Lung (tissue), 16 donors: Measurements from ENCODE around the gene COL4A4. TPM values are rescaled to one million over a fixed set of nuclear protein-coding genes. Genes with fewer than 3 reads are reported as not detected.

Experiments
- ATAC-seq: fragments of 200-7000 bp; cut with Tn5 transposase; one replicate; pipeline ENCODE4 v1.9.1; 2020; ENCODE audit warnings: moderate number of reproducible peaks; ENCODE audit not compliant: insufficient read depth, low FRiP score
- DNase-seq, 3 donors: peaks; one replicate each; pipeline ENCODE4 v3.0.0-alpha.2; 2013 to 2017
- H3K27ac ChIP-seq, 2 donors: one replicate each; pipeline ENCODE4 v1.5.1; 2013; ENCODE audit warnings: mild to moderate bottlenecking in 2 of 2, moderate library complexity in 2 of 2, control low read depth in 1 of 2, inconsistent platforms in 1 of 2, low read depth in 1 of 2, low read length in 1 of 2
- H3K27me3 ChIP-seq, 3 donors: one replicate each; pipeline ENCODE4 v1.5.1; 2013; ENCODE audit warnings: low read length in 2 of 3; ENCODE audit not compliant: control insufficient read depth in 3 of 3, insufficient read depth in 3 of 3
- H3K36me3 ChIP-seq, 4 donors: one replicate each; pipeline ENCODE4 v1.5.1; 2013; ENCODE audit warnings: low read length in 4 of 4, mild to moderate bottlenecking in 1 of 4, moderate library complexity in 1 of 4; ENCODE audit not compliant: control insufficient read depth in 4 of 4, insufficient read depth in 4 of 4
- H3K4me1 ChIP-seq, 5 donors: one replicate each; pipeline ENCODE4 v1.5.1; 2013; ENCODE audit warnings: low read length in 5 of 5, mild to moderate bottlenecking in 2 of 5, moderate library complexity in 1 of 5; ENCODE audit not compliant: control insufficient read depth in 5 of 5, insufficient read depth in 5 of 5
- H3K4me3 ChIP-seq: one replicate; pipeline ENCODE4 v1.5.1; 2013; ENCODE audit warnings: mild to moderate bottlenecking, control low read depth, moderate library complexity
- H3K9ac ChIP-seq, 2 donors: one replicate each; pipeline ENCODE4 v1.5.1; 2013; ENCODE audit warnings: low read length in 2 of 2, control low read depth in 1 of 2; ENCODE audit not compliant: insufficient read depth in 1 of 2
- H3K9me3 ChIP-seq, 4 donors: one replicate each; pipeline ENCODE4 v1.5.1; 2013; ENCODE audit warnings: low read length in 3 of 4, mild to moderate bottlenecking in 1 of 4, moderate library complexity in 1 of 4; ENCODE audit not compliant: control insufficient read depth in 4 of 4, insufficient read depth in 3 of 4
- WGBS, 2 donors: extraction: QIAGEN DNeasy Blood & Tissue Kit; methylation state at CpG; one replicate each; pipeline ENCODE4 v1.1.7; 2013; 5-methylcytosine and 5-hydroxymethylcytosine counted together
- long read RNA-seq, 5 donors: transcript quantifications; one replicate each; lab custom pipeline, GENCODE V29; 2026
- polyA plus RNA-seq, 2 donors: library from polyadenylated mRNA; stranded (reverse); fragments of 200-250 nt; gene quantifications; one replicate each; pipeline ENCODE4 v1.2.1, GENCODE V29; 2013
- total RNA-seq, 2 donors: library from RNA; depleted of rRNA in 1 of 2; stranded (reverse); fragments of >200 nt in 1 of 2; gene quantifications; one replicate each; pipeline ENCODE4 v1.2.1, GENCODE V29; 2014 to 2021
- TF ChIP-seq, protein P1 (sequence below): IDR thresholded peaks from 2 replicates; pipeline ENCODE4 v1.5.1; 2012; ENCODE audit warnings: mild to moderate bottlenecking; ENCODE audit errors: control extremely low read depth, extremely low read depth
- donor health status: control.
- donor health status: control.
- donor health status: Bipolar disorder and iron deficiency.
- donor health status: healthy.
- donor health status: DM: yes; HTN: yes; CAD: no.

Gene COL4A4
- total RNA-seq (10 to 100 TPM; 14.0 to 20.1 TPM), polyA plus RNA-seq (1 to 10 TPM; 2.7 to 5.6 TPM)
- long read RNA-seq, donor 1: 0 reads
- long read RNA-seq, donor 2: 0 reads
- long read RNA-seq, donor 3: 0 reads
- long read RNA-seq, donor 4: 0 reads
- long read RNA-seq, donor 5: 0 reads

DNA sequence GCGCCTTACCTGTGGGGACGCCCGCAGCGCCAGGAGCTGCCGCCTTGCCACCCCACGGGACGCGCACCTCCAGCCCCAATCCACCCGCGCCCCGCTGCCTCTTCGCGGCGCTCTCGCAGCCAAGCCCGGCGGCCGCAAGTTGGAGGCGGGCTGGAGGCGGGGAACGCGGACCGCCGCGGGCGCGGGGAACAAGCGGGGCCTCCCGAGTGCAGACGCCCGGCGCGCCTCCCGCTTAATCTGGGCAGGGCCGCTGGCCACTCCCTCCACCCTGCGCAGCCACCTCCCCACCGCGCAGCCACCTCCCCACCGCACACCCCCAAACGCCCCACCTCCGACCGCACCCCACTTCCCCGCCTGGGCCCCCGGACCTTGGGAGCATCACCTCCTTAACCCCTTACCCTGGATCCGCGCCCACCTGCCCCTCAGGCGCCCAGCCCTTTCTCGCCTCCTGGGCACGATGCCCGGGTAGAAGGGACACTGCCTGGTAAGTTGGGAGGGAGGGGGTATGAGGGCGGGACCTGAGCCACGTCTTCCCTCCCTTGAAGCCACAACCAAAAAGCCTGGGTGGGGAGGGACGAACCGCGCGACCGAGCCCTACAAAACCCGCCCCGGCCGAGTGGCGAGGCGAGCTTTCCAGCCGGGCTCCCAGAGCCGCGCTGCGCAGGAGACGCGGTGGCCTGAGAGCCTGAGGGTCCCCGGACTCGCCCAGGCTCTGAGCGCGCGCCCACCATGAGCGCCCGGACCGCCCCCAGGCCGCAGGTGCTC is at the start of gene COL4A4, which contains the start of gene COL4A3:
Gene COL4A4 (minus strand): TSS at position 208 of the 765 bp plus-strand sequence. CDS start 16,722 bp downstream, outside the sequence.
Gene COL4A3 (plus strand): TSS at position 627 of the 765 bp plus-strand sequence. CDS start 103 bp downstream, at position 730.
- TF ChIP-seq, protein P1, sequence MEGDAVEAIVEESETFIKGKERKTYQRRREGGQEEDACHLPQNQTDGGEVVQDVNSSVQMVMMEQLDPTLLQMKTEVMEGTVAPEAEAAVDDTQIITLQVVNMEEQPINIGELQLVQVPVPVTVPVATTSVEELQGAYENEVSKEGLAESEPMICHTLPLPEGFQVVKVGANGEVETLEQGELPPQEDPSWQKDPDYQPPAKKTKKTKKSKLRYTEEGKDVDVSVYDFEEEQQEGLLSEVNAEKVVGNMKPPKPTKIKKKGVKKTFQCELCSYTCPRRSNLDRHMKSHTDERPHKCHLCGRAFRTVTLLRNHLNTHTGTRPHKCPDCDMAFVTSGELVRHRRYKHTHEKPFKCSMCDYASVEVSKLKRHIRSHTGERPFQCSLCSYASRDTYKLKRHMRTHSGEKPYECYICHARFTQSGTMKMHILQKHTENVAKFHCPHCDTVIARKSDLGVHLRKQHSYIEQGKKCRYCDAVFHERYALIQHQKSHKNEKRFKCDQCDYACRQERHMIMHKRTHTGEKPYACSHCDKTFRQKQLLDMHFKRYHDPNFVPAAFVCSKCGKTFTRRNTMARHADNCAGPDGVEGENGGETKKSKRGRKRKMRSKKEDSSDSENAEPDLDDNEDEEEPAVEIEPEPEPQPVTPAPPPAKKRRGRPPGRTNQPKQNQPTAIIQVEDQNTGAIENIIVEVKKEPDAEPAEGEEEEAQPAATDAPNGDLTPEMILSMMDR: no peak
- Histone ChIP-seq H3K9ac (no peak within 1 kb of the TSS), H3K36me3 (no peaks in the 10 kb centered on the region), H3K9me3 (peaks cover 0 to 2% (median 0%) of the 10 kb centered on the region in 4 donors), H3K4me3 (peak within 1 kb of the TSS; percentile 40), H3K27ac (peak within 1 kb of the TSS in 1 of 2 donors; percentile 85), H3K27me3 (peaks cover 0 to 48% (median 39%) of the 10 kb centered on the region in 3 donors), H3K4me1 (peaks cover 0 to 9% (median 0%) of the 10 kb centered on the region in 5 donors)
- ATAC-seq (peak; percentile 89), DNase-seq (peak; percentile 29 to 36 (median 34))
- 1 to 2% methylated on average over 53 to 77 of the region's 77 CpGs for WGBS, 2 donors

DNA sequence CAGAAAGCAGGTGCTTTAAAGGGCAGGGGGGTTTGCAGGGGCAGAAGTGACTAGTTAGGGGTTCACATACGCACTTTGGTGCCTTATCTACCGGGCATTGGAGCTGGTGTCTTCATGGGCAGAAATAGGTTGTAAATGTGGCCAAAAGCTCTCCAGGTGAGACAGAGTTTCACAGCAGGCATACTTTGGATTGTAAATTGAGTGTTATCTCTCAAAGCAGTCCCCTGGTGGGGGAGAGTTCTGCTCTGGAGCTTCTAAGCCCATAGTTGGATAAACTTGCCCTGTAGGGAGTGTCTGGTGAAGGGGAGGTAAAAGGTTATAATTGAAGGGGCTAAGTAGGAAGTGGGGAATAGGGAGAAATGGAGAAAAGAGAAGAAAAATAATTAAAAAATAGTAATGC is 43.6 kb upstream of the COL4A4 start:
- 63 to 72% methylated on average over 2 of the region's 2 CpGs for WGBS, 2 donors
- H3K9me3 ChIP-seq: no peaks in the 10 kb centered on the region
- no peak for DNase-seq
- no peak overlapping the region for H3K9ac ChIP-seq
- peaks cover 0 to 3% (median 0%) of the 10 kb centered on the region in 5 donors for H3K4me1 ChIP-seq
- H3K27ac ChIP-seq: no peak overlapping the region
- H3K4me3 ChIP-seq: no peak overlapping the region
- H3K36me3 ChIP-seq: no peaks in the 10 kb centered on the region
- TF ChIP-seq, protein P1: no peak
- no peak for ATAC-seq
- H3K27me3 ChIP-seq: no peaks in the 10 kb centered on the region

DNA sequence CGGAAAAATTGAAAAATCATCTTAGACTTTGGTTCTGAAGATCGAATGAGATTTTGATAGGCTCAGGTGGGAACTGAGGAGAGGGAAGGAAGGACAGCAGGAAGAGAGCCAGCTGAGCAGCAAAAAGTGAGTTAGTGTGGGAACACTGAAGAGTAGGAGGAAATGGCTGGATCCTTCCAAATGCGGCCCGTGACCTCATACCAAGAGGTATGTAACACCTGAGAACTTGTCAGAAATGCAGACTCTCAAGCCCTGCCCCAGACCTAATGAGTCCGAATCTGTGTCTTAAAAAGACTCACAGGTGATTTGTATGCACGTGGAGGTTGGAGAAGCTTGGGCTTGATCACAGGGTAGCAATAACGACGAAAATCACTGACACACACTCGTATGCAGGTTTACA is 42.4 kb upstream of the COL4A4 start:
- no peak for DNase-seq
- H3K4me1 ChIP-seq: no peaks in the 10 kb centered on the region

More for the DNA sequence above, 42.4 kb upstream of the COL4A4 start:
- TF ChIP-seq, protein P1: no peak
- H3K27me3 ChIP-seq: no peaks in the 10 kb centered on the region
- 78 to 88% methylated on average over 9 of the region's 9 CpGs for WGBS, 2 donors
- no peak overlapping the region for H3K27ac ChIP-seq
- no peak for ATAC-seq
- no peaks in the 10 kb centered on the region for H3K36me3 ChIP-seq
- no peak overlapping the region for H3K9ac ChIP-seq
- no peak overlapping the region for H3K4me3 ChIP-seq
- H3K9me3 ChIP-seq: no peaks in the 10 kb centered on the region
